Measurements from ENCODE around the gene VILL.

- TF ChIP-seq CTCF (IDR thresholded peaks at IDR 0.05; ENCODE audit: low read length) (peak; percentile 94), EZH2phosphoT487 (IDR thresholded peaks at IDR 0.05; ENCODE audit: low read length) (no peak), EZH2 (optimal IDR thresholded peaks at IDR 0.05; ENCODE audit: low read depth, low read length) (no peak)
These were observed 6.3 kb downstream of the VILL start for GRCh38 chr3:37996785-37997301.
